Spleen (tissue), 7 donors: ENCODE results near the gene ERC1.

Experiments used
- POLR2A ChIP-seq, 3 donors: fragments of 450-650 bp; IDR thresholded peaks; one replicate each; pipeline ENCODE4 v1.5.1; 2017; ENCODE audit warnings: antibody characterized with exemption in 3 of 3, mild to moderate bottlenecking in 1 of 3
- POLR2AphosphoS5 ChIP-seq, 3 donors: sonication (generic); formaldehyde crosslinking; IDR thresholded peaks; one replicate each; pipeline ENCODE4 v1.5.1; 2017; ENCODE audit warnings: antibody characterized with exemption in 3 of 3
- TF ChIP-seq, protein P1 (sequence below), 11 experiments: fragments of 200-600 bp in 7 of 11; fragments of 450-650 bp in 4 of 11; sonication (generic) in 4 of 11; IDR thresholded peaks in 8 of 11; conservative IDR thresholded peaks in 3 of 11; 1 replicate in 7 of 11; 2 replicates in 4 of 11; pipeline versions ENCODE4 v1.4.0 to v1.8.0; 2016 to 2021; ENCODE audit warnings: antibody characterized with exemption in 11 of 11, inconsistent platforms in 4 of 11, mild to moderate bottlenecking in 1 of 11
- donor health status: DM: no; HTN: no; CAD: no; lungs with moderate emphysema.
- donor health status: DM: no; HTN: no; CAD: no.
- donor health status: DM: no; HTN: no; CAD: no.

- TF ChIP-seq, protein P1, sequence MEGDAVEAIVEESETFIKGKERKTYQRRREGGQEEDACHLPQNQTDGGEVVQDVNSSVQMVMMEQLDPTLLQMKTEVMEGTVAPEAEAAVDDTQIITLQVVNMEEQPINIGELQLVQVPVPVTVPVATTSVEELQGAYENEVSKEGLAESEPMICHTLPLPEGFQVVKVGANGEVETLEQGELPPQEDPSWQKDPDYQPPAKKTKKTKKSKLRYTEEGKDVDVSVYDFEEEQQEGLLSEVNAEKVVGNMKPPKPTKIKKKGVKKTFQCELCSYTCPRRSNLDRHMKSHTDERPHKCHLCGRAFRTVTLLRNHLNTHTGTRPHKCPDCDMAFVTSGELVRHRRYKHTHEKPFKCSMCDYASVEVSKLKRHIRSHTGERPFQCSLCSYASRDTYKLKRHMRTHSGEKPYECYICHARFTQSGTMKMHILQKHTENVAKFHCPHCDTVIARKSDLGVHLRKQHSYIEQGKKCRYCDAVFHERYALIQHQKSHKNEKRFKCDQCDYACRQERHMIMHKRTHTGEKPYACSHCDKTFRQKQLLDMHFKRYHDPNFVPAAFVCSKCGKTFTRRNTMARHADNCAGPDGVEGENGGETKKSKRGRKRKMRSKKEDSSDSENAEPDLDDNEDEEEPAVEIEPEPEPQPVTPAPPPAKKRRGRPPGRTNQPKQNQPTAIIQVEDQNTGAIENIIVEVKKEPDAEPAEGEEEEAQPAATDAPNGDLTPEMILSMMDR (IDR thresholded peaks at IDR 0.05 in 8 of 11, conservative IDR thresholded peaks at IDR 0.05 in 3 of 11), result no peak
- TF ChIP-seq POLR2AphosphoS5 (IDR thresholded peaks at IDR 0.05) (no peak), POLR2A (IDR thresholded peaks at IDR 0.05) (no peak)
Measured at GRCh38 chr12:1428671-1429070, 437.6 kb downstream of the ERC1 start.
